IMR-90 (cell line): Measurements from ENCODE around the gene ALDH18A1. TPM values are rescaled to one million over a fixed set of nuclear protein-coding genes. Genes with fewer than 3 reads are reported as not detected.
"Not testable (repeated sequence)": the region's sequence is repeated elsewhere in the genome, so short reads cannot be mapped to it uniquely, and the experiment has no call there.

Source experiments
- ATAC-seq: fragments of 200-7000 bp; cut with Tn5 transposase; 2 replicates; pipeline ENCODE4 v1.9.1; 2020; ENCODE audit warnings: low read depth, mild to moderate bottlenecking, moderate library complexity
- BruUV-seq: library from RNA; stranded (reverse); fragments of 400-500 nt; replicated peaks from 2 replicates; lab custom pipeline; 2021; lab: Mats Ljungman, UMichigan
- CTCF ChIA-PET: fragments of 300-600 bp; formaldehyde crosslinking; extraction: SDS; loops from one replicate; lab custom pipeline; 2021; ENCODE audit warnings: antibody characterized with exemption; lab: Yijun Ruan, JAX
- POLR2A ChIA-PET: fragments of 300-600 bp; sonication (Branson Sonifier 250); formaldehyde crosslinking; loops from one replicate; lab custom pipeline; 2022; ENCODE audit warnings: antibody characterized with exemption; ENCODE audit not compliant: unreplicated experiment; lab: Charles Lee
- DNase-seq: peaks from one replicate; pipeline ENCODE4 v3.0.0; 2013
- H2AFZ ChIP-seq: replicated peaks from 2 replicates; pipeline ENCODE3; 2013; ENCODE audit warnings: low read length, mild to moderate bottlenecking; ENCODE audit not compliant: poor library complexity
- H2AK5ac ChIP-seq: 2 replicates; pipeline ENCODE4 v1.6.1; 2013; ENCODE audit warnings: low read depth, low read length, inconsistent platforms
- H2AK9ac ChIP-seq: replicated peaks from 2 replicates; pipeline ENCODE3; 2013; ENCODE audit warnings: mild to moderate bottlenecking, low read depth, low read length, moderate library complexity; ENCODE audit not compliant: poor library complexity
- H2BK120ac ChIP-seq: 2 replicates; pipeline ENCODE4 v1.6.1; 2013; ENCODE audit warnings: low read depth, low read length, inconsistent platforms
- H2BK15ac ChIP-seq: 3 replicates; pipeline ENCODE4 v1.6.1; 2013; ENCODE audit warnings: low read depth, low read length, inconsistent platforms
- H2BK20ac ChIP-seq: 2 replicates; pipeline ENCODE4 v1.6.1; 2013; ENCODE audit warnings: low read depth, mild to moderate bottlenecking, inconsistent platforms, low read length, moderate library complexity
- H2BK5ac ChIP-seq: 2 replicates; pipeline ENCODE4 v1.6.1; 2013; ENCODE audit warnings: mild to moderate bottlenecking, low read depth, low read length, inconsistent platforms; ENCODE audit not compliant: poor library complexity, severe bottlenecking
- H3K14ac ChIP-seq: replicated peaks from 2 replicates; pipeline ENCODE4 v1.6.1; 2013; ENCODE audit warnings: low read depth, low read length, inconsistent platforms
- H3K18ac ChIP-seq: 2 replicates; pipeline ENCODE4 v1.6.1; 2013; ENCODE audit warnings: low read depth, low read length, control low read depth
- H3K23ac ChIP-seq: 2 replicates; pipeline ENCODE4 v1.6.1; 2013; ENCODE audit warnings: low read depth, low read length, inconsistent platforms
- H3K27ac ChIP-seq: 2 replicates; pipeline ENCODE4 v1.5.1; 2013; ENCODE audit warnings: mild to moderate bottlenecking, control low read depth, low read length; ENCODE audit not compliant: insufficient read depth
- H3K27me3 ChIP-seq: 2 replicates; pipeline ENCODE4 v1.6.1; 2013; ENCODE audit warnings: low read length; ENCODE audit not compliant: control insufficient read depth, insufficient read depth
- H3K36me3 ChIP-seq: 2 replicates; pipeline ENCODE4 v1.6.1; 2013; ENCODE audit warnings: low read length, mixed read lengths; ENCODE audit not compliant: control insufficient read depth, insufficient read depth
- H3K4ac ChIP-seq: 2 replicates; pipeline ENCODE4 v1.6.1; 2013; ENCODE audit warnings: low read depth, low read length, inconsistent platforms
- H3K4me1 ChIP-seq: 2 replicates; pipeline ENCODE4 v1.6.1; 2013; ENCODE audit warnings: low read length, mixed read lengths; ENCODE audit not compliant: control insufficient read depth, insufficient read depth
- H3K4me2 ChIP-seq: 2 replicates; pipeline ENCODE4 v1.6.1; 2013; ENCODE audit warnings: low read depth, mild to moderate bottlenecking, control low read depth, low read length, moderate library complexity
- H3K4me3 ChIP-seq: 2 replicates; pipeline ENCODE4 v1.5.1; 2013; ENCODE audit warnings: low read depth, mild to moderate bottlenecking, control low read depth, low read length, moderate library complexity; ENCODE audit not compliant: insufficient read depth
- H3K56ac ChIP-seq: 2 replicates; pipeline ENCODE4 v1.6.1; 2013; ENCODE audit warnings: low read length, inconsistent platforms; ENCODE audit not compliant: insufficient read depth; ENCODE audit errors: extremely low read depth
- H3K79me1 ChIP-seq, 2 experiments: 2 replicates each; pipeline ENCODE4 v1.6.1; 2013; ENCODE audit warnings: low read length in 2 of 2, inconsistent platforms in 1 of 2, low read depth in 1 of 2
- H3K9ac ChIP-seq: 2 replicates; pipeline ENCODE4 v1.6.1; 2013; ENCODE audit warnings: low read depth, low read length, control low read depth
- H3K9me1 ChIP-seq: 2 replicates; pipeline ENCODE4 v1.6.1; 2013; ENCODE audit warnings: low read length, inconsistent platforms; ENCODE audit not compliant: insufficient read depth
- H3K9me3 ChIP-seq: 2 replicates; pipeline ENCODE4 v1.6.1; 2013; ENCODE audit warnings: low read length; ENCODE audit not compliant: control insufficient read depth, insufficient read depth
- H4K20me1 ChIP-seq: 2 replicates; pipeline ENCODE4 v1.6.1; 2013; ENCODE audit warnings: low read length, inconsistent platforms; ENCODE audit not compliant: insufficient read depth
- H4K5ac ChIP-seq: 2 replicates; pipeline ENCODE4 v1.6.1; 2013; ENCODE audit warnings: mild to moderate bottlenecking, low read depth, low read length, control low read depth
- H4K8ac ChIP-seq, 2 experiments: 2 replicates each; pipeline ENCODE4 v1.6.1; 2013; ENCODE audit warnings: low read depth in 2 of 2, low read length in 2 of 2, control low read depth in 1 of 2, inconsistent platforms in 1 of 2
- H4K91ac ChIP-seq: 2 replicates; pipeline ENCODE4 v1.6.1; 2013; ENCODE audit warnings: low read depth, low read length, inconsistent platforms; ENCODE audit not compliant: insufficient read depth
- WGBS, 2 experiments: methylation state at CpG; one replicate each; pipeline versions ENCODE4 v1.1.5 to v1.1.7; 2013; ENCODE audit warnings: missing lambda C conversion rate in 2 of 2; ENCODE audit not compliant: insufficient read length in 1 of 2; ENCODE audit errors: extremely low coverage in 2 of 2; 5-methylcytosine and 5-hydroxymethylcytosine counted together
- dilution Hi-C: fragments of 300-500 bp; cut with HindIII; formaldehyde crosslinking; loops from one replicate; pipeline ENCODE4 v1.14.3; 2018; ENCODE audit warnings: low sequenced_read_pairs; ENCODE audit not compliant: unreplicated experiment
- in situ Hi-C: fragments of 300-500 bp; cut with MboI; formaldehyde crosslinking; loops from 3 replicates; pipeline ENCODE4 v1.14.3; 2019; ENCODE audit warnings: low sequenced_read_pairs, inconsistent platforms, mixed read lengths
- intact Hi-C: fragments of 100-400 bp; cut with micrococcal nuclease; formaldehyde crosslinking; loops from 2 replicates; pipeline ENCODE4 v1.10.0; 2022
- polyA plus RNA-seq, 3 experiments: library from polyadenylated mRNA; depleted of rRNA; stranded (reverse); fragments of >200 nt; gene quantifications; 2 replicates each; pipeline ENCODE4 v1.2.3, GENCODE V29; 2012; ENCODE audit warnings: low replicate concordance in 1 of 3
- total RNA-seq: library from RNA; depleted of rRNA; stranded (reverse); fragments of >200 nt; gene quantifications from 2 replicates; pipeline ENCODE4 v1.2.3, GENCODE V29; 2012

ALDH18A1 gene
- total and polyA plus RNA-seq, 2 of the 4 experiments (the other 2 are of a cell fraction): 93.4 to 232 TPM

DNA sequence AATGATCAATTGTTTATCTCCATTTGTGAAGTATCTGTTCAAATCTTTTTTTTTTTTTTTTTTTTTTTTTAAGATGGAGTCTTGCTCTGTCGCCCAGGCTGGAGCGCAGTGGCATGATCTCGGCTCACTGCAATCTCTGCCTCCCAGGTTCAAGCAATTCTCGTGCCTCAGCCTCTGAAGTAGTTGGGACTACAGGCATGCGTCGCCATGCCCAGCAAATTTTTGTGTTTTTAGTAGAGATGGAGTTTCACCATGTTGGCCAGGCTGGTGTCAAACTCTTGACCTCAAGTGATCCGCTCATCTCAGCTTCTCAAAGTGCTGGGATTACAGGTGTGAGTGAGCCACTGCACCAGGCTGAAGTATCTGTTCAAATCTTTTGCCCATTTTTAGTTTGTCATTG lies 16.1 kb upstream of the ALDH18A1 start:
- H3K18ac ChIP-seq, H2BK5ac ChIP-seq, H3K14ac ChIP-seq, H2AK5ac ChIP-seq, H2BK120ac ChIP-seq, H2AFZ ChIP-seq, DNase-seq, H4K8ac ChIP-seq, H3K9me1 ChIP-seq, H3K4ac ChIP-seq, CTCF ChIA-PET, H3K36me3 ChIP-seq, H3K27me3 ChIP-seq, H3K4me2 ChIP-seq, dilution Hi-C loops, H4K20me1 ChIP-seq, H3K9me3 ChIP-seq, H3K4me3 ChIP-seq, H4K5ac ChIP-seq, H4K91ac ChIP-seq, H3K79me1 ChIP-seq, POLR2A ChIA-PET, H3K23ac ChIP-seq, H3K56ac ChIP-seq, H2BK20ac ChIP-seq, ATAC-seq, H3K27ac ChIP-seq, H3K4me1 ChIP-seq, in situ Hi-C loops, H3K9ac ChIP-seq, BruUV-seq, H2BK15ac ChIP-seq, H2AK9ac ChIP-seq: not testable (repeated sequence)
- no CpG with 5 or more reads among the region's 7 CpGs for WGBS, 2 experiments
- intact Hi-C loops: loop anchor here (10.0 kb wide), 1 partner anchor 48 kb away; no protein-coding TSS in a partner anchor
